ENCODE measurements around the gene FJX1.
A peak's percentile ranks its signal among the peaks of the same experiment; 100 is the strongest.
"Not testable (repeated sequence)": the region's sequence is repeated elsewhere in the genome, so short reads cannot be mapped to it uniquely, and the experiment has no call there.

Gene FJX1

DNA sequence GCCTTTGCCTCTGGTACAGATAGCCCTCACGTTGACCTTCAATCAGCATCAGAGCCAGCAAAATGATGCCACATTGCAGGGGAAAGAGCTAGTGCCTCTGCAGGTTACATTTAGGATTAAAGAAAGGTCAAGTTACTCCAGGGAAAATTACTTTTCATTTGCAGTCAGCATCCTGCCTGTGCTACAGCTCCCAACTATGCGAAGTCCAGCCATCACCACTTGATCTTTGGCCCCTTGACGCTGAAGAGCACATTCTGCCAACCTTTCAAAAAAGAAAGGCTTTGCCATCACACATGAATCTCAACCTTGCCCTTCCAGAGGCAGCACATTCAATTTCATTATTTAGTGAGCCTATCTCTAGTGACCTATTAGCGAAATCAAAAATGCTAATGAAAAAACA, 11.3 kb downstream of the FJX1 start:
- no peak for FAIRE-seq
- no peak for DNase-seq (ENCODE audit: insufficient read length, low spot score)

DNA sequence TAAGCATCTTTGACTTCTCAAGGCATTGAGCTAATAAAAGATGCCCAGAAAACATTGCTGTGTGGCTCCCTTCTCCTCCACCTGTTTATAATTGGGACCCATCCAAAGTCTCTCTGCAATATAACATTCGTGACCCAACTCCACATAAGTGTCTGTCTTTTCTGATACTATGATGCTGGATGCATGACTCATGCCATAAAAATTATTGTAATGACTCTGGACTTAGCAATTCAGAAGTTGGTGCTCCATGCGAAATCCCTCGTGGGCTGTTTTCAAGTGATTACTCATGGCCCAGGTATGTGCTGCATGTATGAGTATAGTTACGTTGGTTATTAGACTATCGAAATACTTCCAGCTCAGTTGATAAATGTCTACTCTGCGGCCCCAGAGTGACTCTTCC, 11.7 kb downstream of the FJX1 start:
- peak; percentile 84 for DNase-seq (ENCODE audit: insufficient read length, low spot score)
- FAIRE-seq, result peak; percentile 79

DNA sequence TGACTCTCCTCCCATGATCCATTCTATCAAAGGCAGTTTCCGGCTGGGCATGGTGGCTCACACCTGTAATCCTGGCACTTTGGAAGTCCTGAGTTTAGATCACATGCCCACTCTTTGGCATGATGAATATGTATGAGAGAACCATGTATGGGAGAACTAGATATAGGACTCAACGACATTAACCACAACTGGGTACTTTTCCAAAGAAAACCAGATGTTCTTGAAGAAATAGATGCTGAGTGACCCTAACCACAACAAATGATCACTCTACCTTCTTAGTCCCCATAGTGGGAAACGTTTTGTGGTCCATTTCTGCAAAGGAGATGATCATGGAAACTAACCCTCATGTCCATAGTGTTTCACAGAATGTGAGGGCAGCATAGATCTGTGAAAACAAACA, 13.6 kb downstream of the FJX1 start:
- no peak for DNase-seq (ENCODE audit: insufficient read length, low spot score)
- no peak for FAIRE-seq

DNA sequence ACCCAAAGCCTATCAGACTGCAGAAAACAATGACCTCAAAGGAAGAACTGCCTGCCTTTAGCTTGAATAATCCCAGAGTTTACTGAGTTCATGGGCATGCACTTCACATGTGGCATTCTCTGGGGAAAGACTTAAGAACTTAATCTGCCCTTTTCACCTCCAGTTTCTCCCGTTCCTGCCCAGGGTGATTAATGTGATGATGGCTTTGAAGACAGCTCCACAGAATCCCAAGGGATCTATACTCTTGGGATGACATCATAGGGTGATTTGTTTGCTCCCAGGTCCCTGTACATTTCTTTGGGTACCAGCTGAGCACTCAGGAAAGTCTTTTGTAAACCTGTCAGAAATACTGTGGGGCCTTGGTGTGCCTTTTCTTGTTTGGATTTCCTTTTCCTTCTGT, 14.0 kb downstream of the FJX1 start:
- FAIRE-seq (no peak), DNase-seq (ENCODE audit: insufficient read length, low spot score) (no peak)

DNA sequence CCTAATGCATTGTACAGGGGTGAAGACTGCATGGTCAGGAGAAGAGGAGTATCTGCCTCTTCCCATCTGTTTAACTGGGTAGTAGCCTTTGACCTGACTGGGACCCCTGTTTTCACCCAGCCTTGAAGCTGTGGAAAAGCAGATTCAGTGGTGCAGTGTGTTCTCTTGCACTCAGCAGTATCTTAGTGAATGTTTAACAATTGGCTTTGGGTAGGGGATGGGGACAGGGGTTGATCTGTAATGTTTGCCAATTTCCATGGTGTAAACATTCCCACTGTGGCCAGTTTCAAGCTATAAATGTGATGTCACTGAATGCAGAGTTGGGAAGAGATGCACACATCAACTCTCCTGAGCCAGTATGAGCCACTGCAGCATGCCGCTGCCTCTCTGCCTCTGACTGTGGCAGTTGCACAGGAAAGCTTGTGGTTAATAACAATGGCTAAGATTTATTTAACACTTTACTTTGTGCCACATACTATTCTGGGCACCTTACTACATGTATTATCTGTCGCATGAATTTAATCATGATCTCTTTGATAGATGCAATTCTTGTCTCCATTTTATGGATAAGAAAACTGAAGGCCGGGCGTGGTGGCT, 15.7 kb downstream of the FJX1 start:
- FAIRE-seq, result no peak

DNA sequence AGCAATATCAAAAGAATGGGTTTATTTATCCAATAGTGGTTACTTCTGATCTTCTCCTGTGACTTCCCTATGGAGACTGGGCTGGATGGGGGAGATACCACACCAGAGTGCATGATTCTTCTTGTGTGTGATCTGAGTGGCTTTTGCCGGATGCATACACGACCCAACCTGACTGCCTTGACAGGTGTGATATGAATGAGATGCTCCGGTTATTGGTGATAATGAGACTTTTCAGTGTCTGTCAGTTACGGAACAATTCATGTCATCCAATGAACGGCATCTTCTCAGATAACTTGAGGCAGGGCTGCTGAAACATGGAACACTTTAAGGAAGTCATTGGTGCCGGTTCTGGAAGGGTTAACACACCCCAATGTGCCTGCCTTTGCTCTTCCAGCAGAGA, 17.7 kb downstream of the FJX1 start:
- FAIRE-seq (no peak), DNase-seq (ENCODE audit: insufficient read length, low spot score) (no peak)

More for the DNA sequence above, 15.7 kb downstream of the FJX1 start:
- DNase-seq (ENCODE audit: insufficient read length, low spot score), result no peak

DNA sequence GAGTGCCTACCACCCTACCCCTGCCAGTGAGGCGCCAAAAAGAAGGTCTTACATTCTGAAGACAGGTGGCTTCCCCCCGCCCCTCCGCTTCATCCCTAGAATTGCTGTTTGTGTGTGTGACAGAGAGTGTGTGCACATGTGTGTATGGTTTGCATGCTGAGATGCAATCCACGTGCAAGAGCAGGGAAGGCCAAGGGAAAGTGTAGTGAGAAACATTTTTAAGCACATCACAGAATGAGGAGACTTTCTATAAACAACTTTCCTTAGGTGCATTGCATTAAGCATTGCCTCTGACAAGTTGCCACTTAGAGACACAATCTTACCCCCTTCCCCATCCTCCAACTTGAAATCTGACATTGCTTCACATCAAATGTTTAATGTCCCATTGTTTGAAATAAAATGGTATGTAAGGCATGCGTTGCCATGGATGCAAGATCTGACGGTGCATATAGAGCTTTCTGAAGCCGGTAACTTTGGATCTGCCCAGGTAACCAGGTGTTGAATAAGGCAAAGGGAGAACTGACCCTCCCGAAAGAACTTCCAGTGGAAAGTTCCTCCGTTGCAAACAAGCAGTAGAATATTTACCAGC, 21.4 kb downstream of the FJX1 start:
- no peak for DNase-seq (ENCODE audit: insufficient read length, low spot score)
- FAIRE-seq, result peak; percentile 48

DNA sequence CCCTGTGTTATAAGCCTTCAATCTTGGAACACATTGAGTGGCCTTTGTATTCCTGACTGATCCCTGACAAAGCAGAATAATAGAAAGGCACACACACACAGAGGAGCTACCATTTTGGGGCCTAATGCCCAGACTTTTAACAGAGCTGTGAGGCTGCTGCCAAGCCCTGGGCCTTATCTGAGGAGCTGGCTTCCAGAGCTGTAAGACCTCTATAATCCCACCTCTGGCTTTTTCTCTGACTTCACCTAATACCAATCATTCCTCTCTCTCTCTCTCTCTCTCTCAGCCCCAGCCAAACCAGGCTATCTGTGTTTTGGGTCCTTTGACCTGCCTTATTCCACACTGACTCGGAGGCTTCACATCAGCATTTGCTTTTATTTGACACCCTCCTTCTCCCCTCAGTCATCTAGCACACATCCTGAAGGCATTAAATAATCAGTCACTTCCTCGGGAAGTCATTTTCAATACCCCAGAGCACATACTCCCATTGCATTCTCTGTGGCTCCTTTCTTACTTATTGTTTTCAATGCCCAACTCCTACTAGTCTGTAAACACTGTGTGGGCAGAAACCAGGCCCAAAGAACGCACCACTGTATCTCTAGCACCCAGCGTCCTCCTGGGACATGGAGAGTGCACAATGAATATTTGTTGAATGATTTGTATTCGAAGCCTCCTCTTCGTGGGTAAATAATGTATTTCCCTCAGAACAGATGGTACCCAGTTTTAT, 23.1 kb downstream of the FJX1 start:
- DNase-seq (ENCODE audit: insufficient read length, low spot score) (no peak), FAIRE-seq (no peak)

DNA sequence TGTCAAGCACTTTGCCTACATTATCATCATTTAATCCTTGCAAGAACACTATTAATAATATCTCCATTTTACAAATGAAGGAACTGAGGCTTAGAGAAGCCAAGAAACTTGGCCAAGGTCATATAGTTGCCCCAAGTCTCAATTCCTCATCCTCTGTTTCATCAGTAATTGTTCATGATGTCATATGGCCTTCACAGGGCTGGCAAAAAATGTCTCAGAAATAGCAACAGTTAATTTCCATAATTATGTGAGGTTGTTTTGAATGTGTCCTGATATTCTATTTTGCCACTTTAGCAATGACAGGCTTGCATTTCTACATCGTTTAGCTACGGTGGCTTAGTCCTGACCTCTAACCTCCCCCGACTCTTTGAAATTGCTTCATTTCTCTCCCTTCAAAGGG, 23.7 kb downstream of the FJX1 start:
- FAIRE-seq (no peak), DNase-seq (ENCODE audit: insufficient read length, low spot score) (no peak)

DNA sequence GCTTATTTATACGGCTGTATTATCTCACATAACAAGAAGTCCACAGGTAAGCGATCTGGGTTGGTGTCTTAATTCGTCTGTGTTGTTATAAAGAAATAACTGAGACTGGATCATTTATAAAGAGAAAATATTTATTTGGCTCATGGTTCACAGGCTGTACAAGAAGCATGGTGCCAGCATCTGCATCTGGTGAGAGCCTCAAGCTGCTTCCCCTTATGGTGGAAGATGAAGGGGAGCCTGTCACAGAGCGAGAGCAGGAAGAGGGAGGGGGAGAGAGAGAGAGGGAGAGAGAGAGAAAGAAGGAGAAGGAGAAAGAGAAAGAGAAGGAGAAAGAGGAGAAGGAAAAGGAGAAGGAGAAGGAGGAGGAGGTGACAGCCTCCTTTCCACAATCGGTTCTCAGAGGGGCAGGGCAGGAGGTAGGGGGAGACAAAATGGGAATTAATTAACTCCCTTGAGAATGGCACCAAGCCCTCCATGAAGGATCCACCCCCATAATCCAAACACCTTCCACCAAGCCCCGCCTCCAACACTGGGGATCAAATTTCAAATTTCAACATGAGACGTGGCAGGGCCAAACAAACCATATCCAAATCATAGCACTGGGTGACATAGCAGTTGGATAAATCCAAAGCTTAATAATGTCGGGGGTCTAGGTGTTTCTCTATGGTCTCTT, 29.3 kb downstream of the FJX1 start:
- no peak for FAIRE-seq
- no peak for DNase-seq (ENCODE audit: insufficient read length, low spot score)

DNA sequence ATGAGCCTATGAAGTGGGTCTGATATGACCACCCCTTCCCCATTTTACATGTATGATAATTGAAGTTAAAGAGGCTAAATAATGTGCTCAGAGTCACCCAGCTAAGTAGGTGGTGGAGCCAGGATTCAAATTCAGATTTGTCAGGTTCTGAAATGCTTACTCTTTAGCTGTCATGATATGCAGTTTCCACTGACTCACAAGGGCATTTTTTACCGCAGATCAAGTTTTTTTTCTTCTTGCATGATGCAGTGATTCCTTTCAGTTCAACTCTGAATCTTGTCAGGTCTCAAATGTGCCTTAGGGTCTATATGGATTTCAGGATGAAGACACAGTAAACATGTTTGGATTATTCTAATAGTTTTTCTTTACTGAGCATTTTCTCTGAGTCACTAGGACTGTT, 31.7 kb downstream of the FJX1 start:
- FAIRE-seq (no peak), DNase-seq (ENCODE audit: insufficient read length, low spot score) (no peak)

DNA sequence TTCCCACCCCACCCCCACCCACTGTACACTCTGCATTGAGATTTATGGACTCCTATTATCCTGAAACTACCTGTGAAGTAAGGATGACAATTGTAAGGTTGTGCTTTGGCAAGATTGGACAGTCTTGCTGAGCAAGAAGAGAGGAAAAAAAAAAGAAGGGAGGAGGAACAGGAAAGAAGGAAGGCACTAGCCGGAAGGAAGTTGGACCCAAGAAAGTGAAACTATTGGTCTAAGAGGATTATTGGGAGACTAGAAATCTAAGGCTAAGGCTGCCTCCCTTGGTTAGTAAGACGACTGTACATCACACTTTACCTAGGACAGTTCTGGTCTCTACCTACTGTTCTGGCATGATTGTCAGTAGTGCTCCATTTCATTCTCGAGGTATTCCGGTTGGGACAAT, 32.2 kb downstream of the FJX1 start:
- no peak for DNase-seq (ENCODE audit: insufficient read length, low spot score)
- no peak for FAIRE-seq

DNA sequence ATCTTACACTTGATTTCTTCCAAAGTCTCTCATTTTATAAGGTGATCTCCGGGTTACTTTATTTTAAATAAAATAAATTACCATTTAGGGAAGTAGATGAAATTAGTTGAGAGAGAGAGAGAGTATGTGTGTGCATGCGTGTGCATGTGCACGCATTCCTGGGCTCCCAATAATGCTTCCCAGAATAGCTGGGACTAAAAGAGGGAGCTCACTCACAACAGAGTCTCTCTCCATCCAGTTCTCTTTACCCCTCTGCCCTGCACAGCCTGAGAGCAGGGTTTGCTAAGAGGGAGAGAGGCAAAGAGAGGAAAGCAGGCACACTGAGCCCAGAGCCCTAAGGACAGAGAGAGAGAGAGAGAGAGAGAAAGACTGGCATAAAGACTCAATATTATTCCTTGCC, 33.0 kb downstream of the FJX1 start:
- DNase-seq (ENCODE audit: insufficient read length, low spot score) (no peak), FAIRE-seq (no peak)

DNA sequence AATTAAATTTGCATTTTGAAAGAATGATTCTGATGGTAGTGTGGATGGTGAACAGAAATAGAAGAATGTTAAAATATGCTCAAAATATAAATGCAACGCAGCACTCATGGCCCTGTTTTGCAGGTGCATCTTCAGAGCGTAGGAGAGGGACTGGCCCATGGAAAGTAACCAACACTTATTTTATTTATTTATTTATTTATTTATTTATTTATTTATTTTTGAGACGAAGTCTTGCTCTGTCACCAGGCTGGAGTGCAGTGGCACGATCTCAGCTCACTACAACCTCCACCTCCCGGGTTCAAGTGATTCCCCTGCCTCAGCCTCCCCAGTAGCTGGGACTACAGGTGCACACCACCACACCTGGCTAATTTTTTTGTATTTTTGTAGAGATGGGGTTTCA, 34.5 kb downstream of the FJX1 start:
- not testable (repeated sequence) for DNase-seq (ENCODE audit: insufficient read length, low spot score); FAIRE-seq

DNA sequence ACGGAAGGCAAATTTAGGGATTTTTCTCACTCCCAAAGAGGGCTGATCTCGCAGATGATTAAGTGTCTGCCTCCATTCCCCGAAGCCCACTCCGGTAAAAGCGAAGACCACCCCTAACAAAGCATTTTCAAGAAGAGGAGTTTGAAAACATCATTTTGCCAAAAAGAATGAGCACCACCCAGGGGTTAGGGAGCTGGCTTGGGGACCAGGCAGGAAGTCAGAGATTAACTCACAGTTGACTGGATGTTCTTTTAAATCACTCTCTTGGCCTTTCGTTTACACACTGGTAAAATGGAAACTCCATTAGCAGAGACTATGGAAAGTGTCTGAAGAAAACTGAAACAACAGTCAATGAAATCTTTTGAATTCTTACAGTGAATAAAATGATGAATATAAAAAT, 36.5 kb downstream of the FJX1 start:
- FAIRE-seq (no peak), DNase-seq (ENCODE audit: insufficient read length, low spot score) (no peak)

DNA sequence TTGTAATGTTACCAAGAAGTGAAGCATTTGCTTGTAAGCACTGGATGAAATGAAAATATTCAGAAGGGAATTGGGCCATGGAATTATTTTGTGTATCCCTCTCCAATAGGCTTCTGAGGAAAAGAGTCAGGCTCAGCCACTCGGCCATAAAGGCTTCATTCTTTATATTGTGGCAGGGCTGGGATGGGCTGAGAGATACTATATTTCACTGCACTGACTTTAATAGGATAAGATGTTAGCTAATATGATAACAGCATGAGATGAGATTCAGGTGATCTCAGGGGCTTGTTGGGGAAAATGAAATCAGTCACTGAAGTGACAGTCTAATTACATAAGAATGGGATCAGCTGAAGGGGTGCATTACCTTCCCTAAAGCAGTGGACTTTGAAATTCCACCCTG, 37.0 kb downstream of the FJX1 start:
- FAIRE-seq (no peak), DNase-seq (ENCODE audit: insufficient read length, low spot score) (no peak)

DNA sequence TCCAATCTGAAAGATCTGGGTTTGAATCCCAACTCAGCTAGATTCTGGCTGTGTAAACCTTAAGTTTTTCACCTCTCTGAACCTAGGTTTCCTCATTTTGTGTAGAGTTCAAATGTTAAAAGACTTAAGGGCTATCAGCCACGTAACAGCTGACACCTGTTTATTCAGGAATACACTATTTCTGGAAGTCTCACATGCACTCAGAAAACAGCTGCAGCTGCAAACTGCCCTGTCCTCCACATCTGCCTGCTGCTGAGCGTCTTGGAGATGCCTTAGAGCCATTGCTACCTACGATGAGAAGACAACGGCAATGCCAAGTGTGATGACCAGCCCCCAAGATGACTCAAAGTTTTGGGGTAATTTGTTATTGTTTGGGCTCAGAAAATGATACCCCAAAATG, 37.6 kb downstream of the FJX1 start:
- DNase-seq (ENCODE audit: insufficient read length, low spot score), result no peak
- no peak for FAIRE-seq

DNA sequence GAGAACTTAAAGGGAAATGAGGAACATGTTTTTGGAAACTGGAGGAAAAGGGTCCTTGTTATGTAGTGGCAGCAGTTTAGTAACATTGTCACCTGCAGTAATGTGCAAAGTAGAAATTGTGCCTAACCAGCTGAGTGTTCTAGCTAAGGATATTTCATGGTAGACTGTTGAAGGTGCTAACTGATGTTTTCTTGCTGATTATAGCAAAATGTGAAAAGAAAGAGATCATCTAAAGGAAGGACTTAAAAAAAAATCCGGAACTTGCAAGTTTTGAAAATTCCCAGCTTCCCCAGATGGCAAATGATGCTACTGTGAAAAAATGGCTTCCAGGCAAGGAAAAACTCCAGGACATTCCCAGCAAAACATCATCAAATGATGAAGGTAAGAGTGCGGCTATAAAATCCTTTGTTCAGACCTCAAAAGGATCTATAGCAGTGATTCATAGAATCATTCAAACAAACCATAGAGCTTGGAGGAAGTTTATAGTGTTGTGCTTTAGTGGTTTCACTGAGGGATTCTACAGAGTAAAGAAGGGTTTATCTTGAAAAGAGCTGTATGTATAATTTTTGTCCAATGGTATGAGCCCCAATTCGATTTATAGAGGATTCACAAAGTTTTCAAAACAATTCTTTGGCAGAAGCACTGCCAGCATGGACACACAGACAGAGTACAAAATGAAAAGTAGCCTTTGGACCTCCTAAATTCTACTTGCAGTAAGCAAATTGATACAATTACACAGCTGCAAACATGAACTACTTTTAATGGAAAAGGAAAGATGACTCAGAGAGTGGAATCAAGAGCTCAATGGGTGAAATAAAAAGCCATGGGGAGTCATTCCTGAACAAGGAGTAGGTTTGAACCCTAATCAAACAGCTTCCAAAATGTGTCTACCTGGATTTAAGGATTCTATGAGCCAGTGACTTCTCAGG, 40.0 kb downstream of the FJX1 start:
- no peak for DNase-seq (ENCODE audit: insufficient read length, low spot score)
- FAIRE-seq, result no peak

DNA sequence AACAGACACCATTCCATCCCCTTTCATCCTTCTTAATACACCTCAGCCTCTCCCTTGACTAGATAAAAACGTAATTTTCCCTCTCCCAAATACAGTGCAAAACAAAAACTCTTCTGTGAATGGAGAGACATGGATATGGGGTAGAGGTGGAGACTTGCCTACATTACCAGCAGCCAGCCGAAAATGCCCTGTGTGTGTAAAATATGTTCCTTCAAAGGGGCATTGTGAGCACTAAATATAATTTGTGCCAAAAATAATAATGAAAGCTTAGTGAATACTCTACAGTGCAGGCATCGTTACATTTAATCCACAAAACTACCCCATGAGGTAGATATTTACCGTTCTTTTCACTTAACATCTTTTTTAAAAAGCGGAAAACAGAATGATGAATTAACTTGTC, 43.3 kb downstream of the FJX1 start:
- DNase-seq (ENCODE audit: insufficient read length, low spot score), result no peak
- no peak for FAIRE-seq

DNA sequence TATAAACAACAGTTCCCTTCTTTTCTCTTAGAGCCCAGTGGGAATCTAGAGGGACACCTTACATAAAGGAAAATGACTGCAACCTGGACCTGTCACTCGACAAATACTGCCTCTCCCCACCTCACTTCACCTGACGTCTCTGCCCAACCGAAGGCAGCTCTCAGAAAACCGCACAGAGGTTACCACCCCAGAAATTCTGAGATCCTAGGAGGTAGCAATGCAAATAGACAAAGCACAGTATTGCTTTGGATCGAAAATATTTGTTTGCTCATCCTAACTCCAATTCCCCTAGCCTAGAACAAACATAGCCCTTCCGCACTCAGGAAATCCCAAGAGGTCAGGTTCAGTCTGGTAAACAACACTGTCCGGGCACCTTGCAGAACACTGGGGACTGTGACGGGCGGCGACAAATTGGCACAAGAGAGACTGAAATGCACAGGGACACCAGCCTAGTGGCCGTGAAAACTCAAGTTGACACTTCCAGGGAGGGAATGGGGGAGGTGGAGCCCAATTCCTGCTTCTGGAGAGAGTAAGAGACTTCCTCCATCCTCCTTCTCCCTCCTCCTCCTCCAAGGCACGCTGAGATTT, 43.9 kb downstream of the FJX1 start:
- DNase-seq (ENCODE audit: insufficient read length, low spot score) (no peak), FAIRE-seq (no peak)
